ENCODE measurements around the gene CXCR6. TPM values are rescaled to one million over a fixed set of nuclear protein-coding genes. Genes with fewer than 3 reads are reported as not detected.

CXCR6 gene
- total and polyA plus RNA-seq, 2 of the 13 experiments (the other 11 are each of a cell fraction or from before 2014, with no cell fraction given): not detected

DNA sequence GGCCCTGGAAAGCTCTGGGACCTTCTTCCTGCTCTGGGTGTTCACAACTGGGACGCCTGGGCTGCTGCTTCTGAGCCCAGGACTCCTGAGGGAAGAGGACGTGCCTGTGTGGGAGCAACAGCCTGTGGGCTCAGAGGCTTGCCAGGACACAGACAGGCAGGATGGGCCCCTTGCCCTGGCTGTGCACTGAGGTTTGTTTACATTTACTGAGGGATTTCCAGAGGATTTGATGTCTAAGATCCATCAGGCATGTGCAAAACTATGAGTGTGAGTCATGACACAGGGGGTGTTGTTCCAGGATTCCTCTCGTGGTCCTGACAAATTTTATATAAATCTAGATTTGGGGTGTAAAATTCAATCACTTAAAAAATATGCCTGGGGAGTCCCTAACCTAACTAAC, 46.3 kb upstream of the CXCR6 start:
- Histone ChIP-seq H4K20me1 (ENCODE audit: insufficient read depth, low read length) (no peaks in the 10 kb centered on the region), H3K9ac (ENCODE audit: insufficient read depth, low read depth, low read length) (no peak overlapping the region), H3K4me2 (ENCODE audit: low read depth, low read length) (no peak overlapping the region), H3K27ac (ENCODE audit: extremely low read length, insufficient read depth, low read length) (no peak overlapping the region), H3K9me3 (ENCODE audit: low read length) (no peaks in the 10 kb centered on the region), H3K27me3 (ENCODE audit: control insufficient read depth in 1 of 2, insufficient read depth in 2 of 2, low read length in 2 of 2) (peaks cover 0 to 4% of the 10 kb centered on the region in 2 experiments; a peak in 2 of 5 replicates), H3K4me3 (replicated peaks in 1 of 3; ENCODE audit: insufficient read depth in 1 of 3, low read depth in 2 of 3, low read length in 3 of 3) (no peak overlapping the region), H3K36me3 (replicated peaks in 1 of 2; ENCODE audit: control insufficient read depth in 1 of 2, insufficient read depth in 2 of 2, low read length in 2 of 2) (no peaks in the 10 kb centered on the region), H2AFZ (ENCODE audit: low read length) (no peak overlapping the region), H3K4me1 (ENCODE audit: insufficient read depth, low read length) (no peaks in the 10 kb centered on the region), H3K79me2 (ENCODE audit: insufficient read depth, low read length) (no peaks in the 10 kb centered on the region)
- ChIA-PET CTCF (ENCODE audit: low intra/inter-chr PET ratio, low total read pairs) (no interaction called here), POLR2A (no interaction called here)
- in situ Hi-C loops (cut with HindIII; ENCODE audit: extremely low pct_ligation_motif_present, low pct_unique_long_range_greater_than_20kb) (no loop called here), intact Hi-C loops (cut with micrococcal nuclease; ENCODE audit: unreplicated experiment) (no loop called here)
- FAIRE-seq: no peak
- no TSS peak for BruUV-seq (replicated peaks)
- no peak for DNase-seq (ENCODE audit: low spot score)
- WGBS (ENCODE audit: low lambda C conversion rate): 0% methylated on average over 2 of the region's 3 CpGs
- no peak; the same call in 2 of the 3 replicates for ATAC-seq
- TF ChIP-seq RFXAP (CRISPR knock-in tag; IDR thresholded peaks at IDR 0.05; ENCODE audit: borderline replicate concordance) (no peak), ZNF770 (CRISPR knock-in tag; IDR thresholded peaks at IDR 0.05) (no peak), SRF (IDR thresholded peaks at IDR 0.05; ENCODE audit: low read depth, low read length) (no peak), TOPORS (CRISPR knock-in tag; IDR thresholded peaks at IDR 0.05) (no peak), ZNF451 (CRISPR knock-in tag; IDR thresholded peaks at IDR 0.05) (no peak)

DNA sequence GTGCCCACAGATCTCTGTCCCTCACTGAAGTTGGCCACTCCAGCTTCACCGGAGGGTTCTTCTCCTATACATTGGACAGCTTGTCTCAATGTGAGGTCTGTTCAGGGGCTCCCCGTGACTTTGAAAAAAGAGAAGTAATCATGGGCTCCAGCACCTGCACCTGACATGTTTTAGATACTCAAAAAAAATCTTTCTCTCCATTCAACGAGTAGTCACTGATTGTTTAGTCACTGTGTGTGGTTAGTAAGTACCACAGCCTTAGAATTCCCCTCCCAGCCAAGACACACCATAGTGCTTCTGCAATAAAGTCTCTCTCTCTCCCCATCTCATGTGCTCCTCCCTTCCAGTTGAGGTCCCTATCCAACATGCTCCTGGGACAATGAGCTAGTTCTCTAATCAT, 38.3 kb upstream of the CXCR6 start:
- ATAC-seq (no peak), DNase-seq (ENCODE audit: low spot score) (no peak), FAIRE-seq (no peak)
- WGBS (ENCODE audit: low lambda C conversion rate): 27% methylated on average over 3 of the region's 3 CpGs
- in situ Hi-C loops (cut with HindIII; ENCODE audit: extremely low pct_ligation_motif_present, low pct_unique_long_range_greater_than_20kb) (loop anchor here (25.0 kb wide), 1 partner anchor 668 kb away; the partner anchor contains the start of gene TMEM158), intact Hi-C loops (cut with micrococcal nuclease; ENCODE audit: unreplicated experiment) (no loop called here)
- H3K9me3 ChIP-seq (ENCODE audit: low read length): no peaks in the 10 kb centered on the region
- H2AFZ ChIP-seq (ENCODE audit: low read length): no peak overlapping the region
- no peaks in the 10 kb centered on the region for H3K79me2 ChIP-seq (ENCODE audit: insufficient read depth, low read length)
- no TSS peak for BruUV-seq (replicated peaks)
- no peak overlapping the region for H3K4me3 ChIP-seq (replicated peaks in 1 of 3; ENCODE audit: insufficient read depth in 1 of 3, low read depth in 2 of 3, low read length in 3 of 3)
- peaks cover 8% of the 10 kb centered on the region; the same call in 1 of the 2 replicates for H3K4me1 ChIP-seq (ENCODE audit: insufficient read depth, low read length)
- no peaks in the 10 kb centered on the region for H3K27me3 ChIP-seq (ENCODE audit: control insufficient read depth in 1 of 2, insufficient read depth in 2 of 2, low read length in 2 of 2)
- H3K27ac ChIP-seq (ENCODE audit: extremely low read length, insufficient read depth, low read length): no peak overlapping the region
- H3K36me3 ChIP-seq (replicated peaks in 1 of 2; ENCODE audit: control insufficient read depth in 1 of 2, insufficient read depth in 2 of 2, low read length in 2 of 2): no peaks in the 10 kb centered on the region
- CTCF ChIA-PET (ENCODE audit: low intra/inter-chr PET ratio, low total read pairs): no interaction called here
- H3K4me2 ChIP-seq (ENCODE audit: low read depth, low read length): no peak overlapping the region
- no peaks in the 10 kb centered on the region for H4K20me1 ChIP-seq (ENCODE audit: insufficient read depth, low read length)
- POLR2A ChIA-PET: no interaction called here
- no peak overlapping the region for H3K9ac ChIP-seq (ENCODE audit: insufficient read depth, low read depth, low read length)
- TF ChIP-seq HNF1B (CRISPR knock-in tag; IDR thresholded peaks at IDR 0.05) (no peak), CHCHD3 (CRISPR knock-in tag; IDR thresholded peaks at IDR 0.05) (no peak), ZNF496 (CRISPR knock-in tag; IDR thresholded peaks at IDR 0.05; ENCODE audit: insufficient replicate concordance) (no peak), TBX2 (CRISPR knock-in tag; IDR thresholded peaks at IDR 0.05; ENCODE audit: borderline replicate concordance) (no peak), MIXL1 (CRISPR knock-in tag; IDR thresholded peaks at IDR 0.05) (no peak), ZNF556 (CRISPR knock-in tag; IDR thresholded peaks at IDR 0.05; ENCODE audit: borderline replicate concordance) (no peak), POLR2G (IDR thresholded peaks at IDR 0.05; ENCODE audit: low read depth, low read length) (no peak)
- TF ChIP-seq, protein P1, sequence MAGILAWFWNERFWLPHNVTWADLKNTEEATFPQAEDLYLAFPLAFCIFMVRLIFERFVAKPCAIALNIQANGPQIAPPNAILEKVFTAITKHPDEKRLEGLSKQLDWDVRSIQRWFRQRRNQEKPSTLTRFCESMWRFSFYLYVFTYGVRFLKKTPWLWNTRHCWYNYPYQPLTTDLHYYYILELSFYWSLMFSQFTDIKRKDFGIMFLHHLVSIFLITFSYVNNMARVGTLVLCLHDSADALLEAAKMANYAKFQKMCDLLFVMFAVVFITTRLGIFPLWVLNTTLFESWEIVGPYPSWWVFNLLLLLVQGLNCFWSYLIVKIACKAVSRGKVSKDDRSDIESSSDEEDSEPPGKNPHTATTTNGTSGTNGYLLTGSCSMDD (CRISPR knock-in tag; IDR thresholded peaks at IDR 0.05): no peak
